GM12878 (cell line): Measurements from ENCODE around the gene PTPRC. TPM values are rescaled to one million over a fixed set of nuclear protein-coding genes. Genes with fewer than 3 reads are reported as not detected.

Source experiments
- ATAC-seq: fragments of 200-7000 bp; cut with Tn5 transposase; 3 replicates; pipeline ENCODE4 v1.9.1; 2020; ENCODE audit warnings: mild to moderate bottlenecking, moderate library complexity
- BruUV-seq: library from RNA; stranded (reverse); fragments of 400-500 nt; replicated peaks from 2 replicates; lab custom pipeline; 2021; lab: Mats Ljungman, UMichigan
- CTCF ChIA-PET: fragments of 300-600 bp; sonication (Branson Sonifier 250); formaldehyde crosslinking; extraction: SDS; loops from one replicate; lab custom pipeline; 2021; ENCODE audit warnings: inconsistent platforms; lab: Yijun Ruan, JAX
- POLR2A ChIA-PET: fragments of 350-600 bp; formaldehyde crosslinking; extraction: SDS; loops from one replicate; lab custom pipeline; 2021; ENCODE audit warnings: inconsistent platforms; lab: Charles Lee
- RAD21 ChIA-PET: fragments of 300-600 bp; sonication (Branson Sonifier 250); formaldehyde crosslinking; loops from one replicate; lab custom pipeline; 2023; ENCODE audit warnings: antibody characterized with exemption; ENCODE audit not compliant: unreplicated experiment; lab: Charles Lee
- SMC1A ChIA-PET: fragments of 300-600 bp; sonication (Branson Sonifier 250); formaldehyde crosslinking; loops from one replicate; lab custom pipeline; 2023; ENCODE audit not compliant: unreplicated experiment, uncharacterized antibody; lab: Charles Lee
- DNase-seq: peaks from one replicate; pipeline ENCODE4 v3.0.0-alpha.2; 2011; ENCODE audit warnings: low read depth, low spot score
- FAIRE-seq: peaks from 3 replicates; lab custom pipeline; 2011; peaks lifted over from hg19 to GRCh38; lab: Jason Lieb, UNC
- H2AFZ ChIP-seq: 2 replicates; pipeline ENCODE4 v1.6.0; 2011; ENCODE audit warnings: low read depth, low read length, control low read depth; ENCODE audit not compliant: control insufficient read depth
- H3K27ac ChIP-seq: 2 replicates; pipeline ENCODE4 v1.5.1; 2011; ENCODE audit warnings: control low read depth; ENCODE audit not compliant: control insufficient read depth, insufficient read depth
- H3K27me3 ChIP-seq, 2 experiments: replicated peaks in 1 of 2; 2 replicates each; pipeline versions ENCODE4 v1.6.0 to v1.6.1; 2011; ENCODE audit warnings: low read length in 1 of 2; ENCODE audit not compliant: control insufficient read depth in 2 of 2, insufficient read depth in 2 of 2
- H3K36me3 ChIP-seq, 2 experiments: 2 replicates each; pipeline ENCODE4 v1.5.1; 2011; ENCODE audit warnings: low read length in 1 of 2; ENCODE audit not compliant: control insufficient read depth in 2 of 2, insufficient read depth in 2 of 2
- H3K4me1 ChIP-seq: 2 replicates; pipeline ENCODE4 v1.6.1; 2011; ENCODE audit warnings: mild to moderate bottlenecking, low read length, moderate library complexity, mixed read lengths; ENCODE audit not compliant: control insufficient read depth, insufficient read depth
- H3K4me2 ChIP-seq: 2 replicates; pipeline ENCODE4 v1.6.0; 2011; ENCODE audit warnings: control low read depth; ENCODE audit not compliant: control insufficient read depth, insufficient read depth
- H3K4me3 ChIP-seq: fragments of 200-600 bp; sonication (generic); 2 replicates; pipeline ENCODE4 v1.5.1; 2016
- H3K79me2 ChIP-seq: 2 replicates; pipeline ENCODE4 v1.6.0; 2011; ENCODE audit warnings: low read length; ENCODE audit not compliant: control insufficient read depth, insufficient read depth
- H3K9ac ChIP-seq: 2 replicates; pipeline ENCODE4 v1.8.0; 2011; ENCODE audit warnings: low read length, control low read depth, mixed read lengths; ENCODE audit not compliant: control insufficient read depth, insufficient read depth
- H3K9me3 ChIP-seq: replicated peaks from 3 replicates; pipeline ENCODE4 v1.5.1; 2011; ENCODE audit warnings: mild to moderate bottlenecking, low read length; ENCODE audit not compliant: control insufficient read depth, insufficient read depth
- H4K20me1 ChIP-seq: 2 replicates; pipeline ENCODE4 v1.6.0; 2011; ENCODE audit not compliant: control insufficient read depth, insufficient read depth
- ATF7 ChIP-seq: fragments of 450-650 bp; IDR thresholded peaks from 2 replicates; pipeline ENCODE4 v1.6.1; 2016; ENCODE audit warnings: low read depth, mild to moderate bottlenecking
- BACH1 ChIP-seq: fragments of 450-650 bp; IDR thresholded peaks from 2 replicates; pipeline ENCODE4 v1.6.1; 2017; ENCODE audit warnings: mild to moderate bottlenecking, borderline replicate concordance
- CBFB ChIP-seq: IDR thresholded peaks from 2 replicates; pipeline ENCODE4 v1.6.1; 2016; ENCODE audit warnings: antibody characterized with exemption, low read depth
- CREM ChIP-seq: IDR thresholded peaks from 2 replicates; pipeline ENCODE4 v1.6.1; 2014; ENCODE audit warnings: antibody characterized with exemption, low read depth
- CUX1 ChIP-seq: IDR thresholded peaks from 2 replicates; pipeline ENCODE4 v1.6.1; 2012; ENCODE audit warnings: improper control_type of control experiment, low read depth, low read length; ENCODE audit not compliant: insufficient replicate concordance
- LARP7 ChIP-seq: fragments of 450-650 bp; IDR thresholded peaks from 2 replicates; pipeline ENCODE4 v1.6.1; 2017; ENCODE audit warnings: mild to moderate bottlenecking
- MXI1 ChIP-seq: fragments of 150-350 bp; IDR thresholded peaks from 2 replicates; pipeline ENCODE4 v1.6.1; 2011; ENCODE audit warnings: low read depth, mild to moderate bottlenecking, inconsistent platforms, low read length, improper control_type of control experiment
- NFIC ChIP-seq: IDR thresholded peaks from 2 replicates; pipeline ENCODE4 v1.6.1; 2012; ENCODE audit warnings: low read depth, mild to moderate bottlenecking, inconsistent platforms, low read length, moderate library complexity
- RFX5 ChIP-seq: IDR thresholded peaks from 2 replicates; pipeline ENCODE4 v1.6.1; 2011; ENCODE audit warnings: low read depth, low read length, improper control_type of control experiment
- SMC3 ChIP-seq: IDR thresholded peaks from 2 replicates; pipeline ENCODE4 v1.6.1; 2011; ENCODE audit warnings: low read length, improper control_type of control experiment, borderline replicate concordance
- SRF ChIP-seq, 2 experiments: IDR thresholded peaks; 2 replicates each; pipeline ENCODE4 v1.6.1; 2011; ENCODE audit warnings: low read depth in 2 of 2, low read length in 2 of 2, mild to moderate bottlenecking in 1 of 2, moderate library complexity in 1 of 2
- ZNF592 ChIP-seq: fragments of 450-650 bp; IDR thresholded peaks from 2 replicates; pipeline ENCODE4 v1.6.1; 2017; ENCODE audit warnings: mild to moderate bottlenecking, moderate library complexity
- in situ Hi-C: fragments of 300-500 bp; cut with MboI; formaldehyde crosslinking; loops from 9 replicates; pipeline ENCODE4 v1.14.3; 2018; ENCODE audit warnings: mixed read lengths
- intact Hi-C: fragments of 100-400 bp; cut with micrococcal nuclease; formaldehyde crosslinking; loops from one replicate; pipeline ENCODE4 v1.14.2; 2022; ENCODE audit not compliant: unreplicated experiment
- polyA plus RNA-seq, 11 experiments: library from polyadenylated mRNA; depleted of rRNA in 4 of 11; unstranded in 6 of 11; stranded (reverse) in 5 of 11; fragments of >200 nt; fragmentation: Nextera tagmentation in 4 of 11; fragmentation: Illumina TruSeq in 1 of 11; extraction: Ambion mirVana in 4 of 11; extraction: Trizol in 1 of 11; gene quantifications; 1 replicate in 1 of 11; 2 replicates in 10 of 11; pipeline versions ENCODE4 v1.2.1 to v1.2.3, GENCODE V29; 2011 to 2016; ENCODE audit warnings: inconsistent platforms in 2 of 11, missing spikeins in 2 of 11, low read depth in 1 of 11
- total RNA-seq, 4 experiments: library from RNA; depleted of rRNA in 3 of 4; stranded (reverse); fragments of >200 nt in 3 of 4; fragmentation: Illumina TruSeq in 1 of 4; extraction: Trizol in 1 of 4; gene quantifications; 2 replicates each; pipeline versions ENCODE4 v1.2.1 to v1.2.3, GENCODE V29; 2013 to 2021

Gene PTPRC
- total and polyA plus RNA-seq, 10 of the 15 experiments (the other 5 are each of a cell fraction or from before 2014, with no cell fraction given), result 72.9 to 221 (median 118) TPM

DNA sequence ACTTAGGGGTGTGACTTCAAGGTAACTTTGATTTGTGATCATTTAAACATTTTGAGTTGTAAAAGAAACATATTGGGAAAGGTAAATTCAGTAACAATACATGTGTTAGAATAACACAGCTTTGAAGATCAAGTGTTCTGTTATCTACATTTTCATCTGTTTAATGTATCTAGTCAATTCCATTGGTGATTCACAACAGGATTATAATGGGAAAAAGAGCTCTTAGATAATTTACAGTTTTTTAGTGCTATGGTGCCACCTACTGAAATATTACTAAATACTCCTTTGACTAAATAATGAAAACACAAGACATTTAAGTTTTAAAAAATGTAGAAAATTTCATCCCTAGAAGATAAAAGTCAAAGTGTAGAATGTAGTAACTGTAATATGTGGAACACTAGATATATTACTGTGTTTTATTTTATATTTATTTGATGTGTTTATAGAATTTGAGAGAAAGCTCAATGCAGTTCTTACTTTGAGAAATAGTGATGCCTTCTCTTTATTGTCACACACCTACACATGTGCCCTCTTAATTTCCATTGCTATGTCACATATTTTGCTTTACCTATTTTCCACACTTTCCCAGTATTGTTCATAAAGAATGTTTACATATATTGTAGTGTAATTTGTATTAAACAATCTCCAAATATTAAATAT is 47.4 kb downstream of the PTPRC start:
- H3K79me2 ChIP-seq, result peaks cover 10% of the 10 kb centered on the region
- BruUV-seq, result no TSS peak
- H3K4me3 ChIP-seq, result no peak overlapping the region
- H3K27me3 ChIP-seq, result no peaks in the 10 kb centered on the region
- SMC1A ChIA-PET, result interaction anchor here (0.6 to 6.6 kb wide), 29 partner anchors 9 to 598 kb away, joined by 3 to 165 read pairs (median 5); partner anchors contain the start of gene PTPRC
- no peak overlapping the region for H2AFZ ChIP-seq
- no peak overlapping the region for H3K27ac ChIP-seq
- in situ Hi-C loops, result loop anchor here (10.0 to 25.0 kb wide), 3 partner anchors 601 to 1149 kb away; partner anchors contain the start of genes C1orf53 and LHX9
- no peaks in the 10 kb centered on the region for H3K36me3 ChIP-seq
- CTCF ChIA-PET, result interaction anchor here (0.7 to 5.6 kb wide), 34 partner anchors 15 to 600 kb away, joined by 3 to 48 read pairs (median 4); partner anchors contain the start of gene PTPRC
- H3K4me1 ChIP-seq, result peaks cover 28% of the 10 kb centered on the region
- H3K4me2 ChIP-seq, result no peak overlapping the region
- DNase-seq (no peak), ATAC-seq (no peak), FAIRE-seq (no peak)
- no peaks in the 10 kb centered on the region for H4K20me1 ChIP-seq
- H3K9ac ChIP-seq, result no peak overlapping the region
- H3K9me3 ChIP-seq, result no peaks in the 10 kb centered on the region
- RAD21 ChIA-PET, result interaction anchor here (0.7 to 6.7 kb wide), 40 partner anchors 9 to 756 kb away, joined by 3 to 139 read pairs (median 3); no protein-coding TSS in a partner anchor
- intact Hi-C loops, result loop anchor here (5.0 kb wide), 2 partner anchors 324 to 599 kb away; no protein-coding TSS in a partner anchor
- POLR2A ChIA-PET, result no interaction called here
- TF ChIP-seq CREM (no peak), ATF7 (no peak), LARP7 (no peak), MXI1 (no peak), NFIC (no peak), BACH1 (no peak), ZNF592 (no peak), SMC3 (peak; percentile 38; the same call in 1 of the 2 replicates), CBFB (no peak), SRF (IDR thresholded peaks at IDR 0.05; ENCODE audit: low read depth in 2 of 2, low read length in 2 of 2) (no peak), CUX1 (peak; percentile 15), RFX5 (no peak)
